Dermis microvascular lymphatic vessel endothelial cell (primary cell): ENCODE data around the gene MYCL. TPM values are rescaled to one million over a fixed set of nuclear protein-coding genes. Genes with fewer than 3 reads are reported as not detected.
A peak's percentile ranks its signal among the peaks of the same experiment; 100 is the strongest.
"Not testable (repeated sequence)": the region's sequence is repeated elsewhere in the genome, so short reads cannot be mapped to it uniquely, and the experiment has no call there.

ENCODE experiments used
- DNase-seq, 2 donors: peaks; one replicate each; pipeline versions ENCODE4 v3.0.0 to v3.0.0-alpha.2; 2010; ENCODE audit warnings: low read depth in 2 of 2
- total RNA-seq: library from RNA; depleted of rRNA; stranded (reverse); fragments of >200 nt; gene quantifications from 2 replicates; pipeline ENCODE4 v1.2.1, GENCODE V29; 2014

Gene MYCL
- total RNA-seq, 1 donor from 2014 or later: 0.39 TPM

- DNase-seq: no peak
Measured at GRCh38 chr1:39917825-39918224, 16.1 kb upstream of the MYCL start.

DNA sequence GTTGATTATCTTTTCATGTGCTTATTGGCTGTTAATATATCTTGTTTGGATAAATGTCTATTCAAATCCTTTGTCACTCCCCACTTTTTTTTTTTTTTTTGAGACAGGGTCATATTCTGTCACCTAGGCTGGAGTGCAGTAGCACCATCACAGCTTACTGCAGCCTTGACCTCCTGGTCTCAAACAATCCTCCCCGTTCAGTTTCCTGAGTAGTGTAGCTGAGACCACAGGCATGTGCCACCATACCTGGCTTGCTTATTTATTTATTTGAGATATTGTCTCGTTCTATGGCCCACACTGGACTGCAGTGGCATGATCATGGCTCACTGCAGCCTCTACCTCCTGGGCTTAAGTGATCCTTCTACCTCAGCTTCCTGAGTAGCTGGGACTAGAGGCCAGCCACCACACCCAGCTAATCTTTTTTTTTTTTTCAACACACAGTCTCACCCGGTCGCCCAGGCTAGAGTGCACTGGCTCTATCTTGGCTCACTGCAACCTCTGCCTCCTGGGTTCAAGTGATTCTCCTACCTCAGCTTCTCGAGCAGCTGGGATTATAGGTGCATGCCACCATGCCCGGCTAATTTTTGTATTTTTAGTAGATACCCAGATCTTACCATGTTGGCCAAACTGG is 13.9 kb upstream of the MYCL start:
- DNase-seq: no peak

- not testable (repeated sequence) for DNase-seq
Measured at GRCh38 chr1:39913136-39913535, 11.4 kb upstream of the MYCL start.

GRCh38 chr1:39910263-39910662 is 8.5 kb upstream of the MYCL start:
- no peak for DNase-seq

DNA sequence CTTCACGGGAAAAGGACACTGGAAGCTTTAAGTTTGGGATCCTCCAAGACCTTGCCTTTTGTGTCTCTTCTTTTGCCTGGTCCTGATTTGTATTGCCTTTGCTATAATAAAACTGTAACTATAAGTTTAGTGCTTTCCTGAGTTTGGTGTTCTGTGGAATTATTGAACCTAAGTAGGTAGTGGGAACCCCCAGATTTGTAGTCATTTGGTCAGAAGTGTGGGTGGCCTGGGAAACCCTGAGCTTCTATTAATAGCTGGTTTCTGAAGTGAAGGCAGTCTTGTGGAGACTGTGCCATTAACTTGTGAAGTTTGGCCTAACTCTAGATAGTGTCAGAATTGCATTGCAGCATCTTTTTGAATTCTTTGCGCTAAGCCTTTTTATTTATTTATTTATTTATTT is 6.8 kb upstream of the MYCL start:
- DNase-seq: no peak

DNA sequence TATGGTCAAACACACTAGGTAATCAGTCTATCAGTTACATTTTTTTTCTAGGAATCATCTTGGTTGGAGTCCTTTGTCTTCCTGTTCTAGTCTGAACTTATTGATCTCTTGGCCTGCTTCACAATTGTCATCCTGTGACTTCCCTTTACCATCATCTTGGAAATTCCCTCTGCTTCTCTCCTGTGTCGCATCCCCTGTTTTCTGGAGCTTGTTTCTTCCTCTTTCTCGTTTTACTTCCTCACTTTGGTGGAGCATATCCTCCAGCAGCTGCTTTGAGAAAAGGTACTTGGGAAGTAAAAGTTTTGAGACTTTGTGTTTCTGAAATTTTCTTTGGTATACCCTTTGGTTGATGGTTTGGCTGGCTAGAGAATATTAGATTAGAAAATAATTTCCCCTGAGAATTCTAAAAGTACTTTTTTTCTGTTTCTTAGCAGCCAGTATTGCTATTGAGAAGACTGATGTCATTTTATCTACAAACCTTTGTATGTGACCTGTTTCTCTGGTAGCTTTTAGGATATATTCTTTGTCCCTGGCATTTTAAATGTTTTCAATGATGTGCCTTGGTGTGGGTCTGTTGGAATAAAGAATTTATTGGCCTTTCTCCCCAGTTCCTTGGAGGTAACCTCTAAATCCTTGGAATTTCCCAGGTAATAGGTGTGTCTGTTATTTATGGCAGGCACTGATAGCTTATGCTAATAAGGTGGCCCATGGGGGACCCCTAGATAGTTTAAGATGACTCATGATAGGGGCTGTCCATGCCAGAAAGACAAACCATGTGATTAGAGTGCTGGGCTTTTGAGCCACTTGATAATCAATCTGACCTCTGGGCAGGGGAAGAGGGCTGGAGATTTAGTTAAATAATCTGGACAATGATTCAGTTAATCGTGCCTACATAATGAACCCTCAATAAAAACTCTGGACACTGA is 6.1 kb upstream of the MYCL start:
- no peak for DNase-seq

DNA sequence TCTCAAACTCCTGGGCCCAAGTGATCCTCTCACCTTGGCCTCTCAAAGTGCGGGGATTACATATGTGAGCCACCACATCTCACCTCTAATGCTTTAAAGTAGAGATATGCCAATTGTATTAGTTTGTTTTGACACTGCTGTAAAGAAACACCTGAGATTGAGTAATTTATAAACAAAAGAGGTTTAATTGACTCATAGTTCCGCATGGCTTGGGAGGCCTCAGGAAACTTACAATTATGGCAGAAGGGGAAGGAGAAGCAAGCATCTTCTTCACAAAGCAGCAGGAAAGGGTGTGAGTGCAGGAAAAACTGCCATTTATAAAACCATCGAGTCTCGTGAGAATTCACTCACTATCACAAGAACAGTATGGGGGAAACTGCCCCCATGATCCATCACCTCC is 3.5 kb upstream of the MYCL start:
- DNase-seq: no peak

- DNase-seq: no peak
Measured at GRCh38 chr1:39902460-39902807, 717 bp upstream of the MYCL start.

GRCh38 chr1:39901464-39901713 is 328 bp downstream of the MYCL start:
- no peak for DNase-seq

DNA sequence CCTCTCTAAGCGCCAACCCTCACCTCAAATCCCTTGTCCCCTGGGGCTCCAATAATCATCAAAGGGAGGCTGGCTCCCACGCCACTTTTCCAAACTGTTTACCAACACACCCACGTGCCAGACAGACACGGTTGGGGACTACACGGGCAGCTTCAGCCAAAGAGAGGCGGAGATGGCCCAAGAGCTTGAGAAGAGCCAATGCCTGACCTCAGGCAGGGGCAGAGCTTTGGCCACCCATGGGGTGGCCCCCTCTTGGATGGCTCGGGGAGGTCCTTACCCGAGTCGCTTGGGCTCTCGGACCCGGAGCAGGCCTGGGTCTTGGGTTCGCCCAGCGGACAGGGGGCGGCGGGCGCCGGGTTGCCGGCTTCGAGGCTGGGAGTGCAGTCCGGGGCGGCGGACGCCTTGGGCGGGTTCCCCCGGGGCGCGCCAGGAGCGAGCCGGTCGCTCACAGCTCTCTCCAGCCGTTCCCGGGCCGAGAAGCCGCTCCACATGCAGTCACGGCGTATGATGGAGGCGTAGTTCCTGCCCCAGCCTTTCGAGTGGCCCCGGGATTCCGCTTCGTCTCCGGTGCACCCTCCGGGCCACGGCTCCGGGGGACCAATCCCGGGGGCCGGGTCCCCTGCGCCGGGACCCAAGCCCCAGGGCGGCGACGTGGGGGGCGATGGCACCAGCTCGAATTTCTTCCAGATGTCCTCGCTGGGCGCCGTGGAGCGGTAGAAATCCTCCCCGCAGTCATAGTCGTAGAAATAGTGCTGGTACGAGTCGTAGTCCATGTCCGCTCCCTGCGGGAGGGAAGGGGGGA is 854 bp downstream of the MYCL start:
- peak in 1 of 2 donors; percentile 22 for DNase-seq

DNA sequence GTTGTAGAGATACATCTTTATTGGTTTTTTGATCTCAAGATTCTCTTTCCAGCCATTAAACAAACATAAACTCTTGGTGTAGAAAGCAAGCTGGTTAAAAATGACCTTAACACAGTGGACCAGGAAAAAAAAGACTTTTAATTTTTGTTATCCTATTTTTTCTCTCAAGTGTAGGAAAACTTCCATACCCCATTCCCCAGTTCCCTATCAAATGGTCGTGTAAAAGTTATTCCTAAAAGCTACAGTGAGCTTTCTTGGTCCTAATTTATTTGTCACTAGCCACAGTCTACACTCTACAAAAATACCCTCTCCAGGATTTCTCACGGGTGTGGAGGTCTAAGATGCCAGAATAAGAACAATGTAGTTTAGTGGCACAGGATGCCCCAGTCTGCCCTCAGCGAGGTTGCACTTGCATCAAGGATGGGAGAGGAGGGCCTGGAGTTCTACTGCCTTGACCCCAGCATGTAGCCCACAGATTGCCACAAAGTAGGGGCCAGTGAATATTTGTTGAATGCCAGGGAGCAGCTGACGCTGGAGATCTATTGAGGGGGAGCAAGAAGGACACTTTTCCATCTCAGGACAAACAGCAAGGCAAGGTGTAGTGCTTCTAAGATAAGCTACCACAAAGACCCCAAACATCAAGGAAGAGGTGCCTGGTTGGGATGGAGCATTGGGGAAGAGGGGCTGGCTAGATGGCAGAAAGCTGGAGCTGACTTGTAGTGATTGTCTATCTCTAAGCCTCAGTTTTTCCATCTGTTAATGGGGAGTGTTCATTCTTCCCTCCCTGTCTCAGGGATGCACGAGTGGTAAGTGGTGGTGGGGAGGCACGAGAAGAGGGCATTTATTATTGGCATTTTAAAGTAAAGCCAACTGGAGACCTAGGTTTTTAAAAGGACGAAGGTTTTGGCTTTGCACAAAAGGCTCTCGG is 1.8 kb downstream of the MYCL start:
- DNase-seq: no peak

GRCh38 chr1:39898648-39899603 is 2.8 kb downstream of the MYCL start:
- DNase-seq: peak; percentile 67 to 81

DNA sequence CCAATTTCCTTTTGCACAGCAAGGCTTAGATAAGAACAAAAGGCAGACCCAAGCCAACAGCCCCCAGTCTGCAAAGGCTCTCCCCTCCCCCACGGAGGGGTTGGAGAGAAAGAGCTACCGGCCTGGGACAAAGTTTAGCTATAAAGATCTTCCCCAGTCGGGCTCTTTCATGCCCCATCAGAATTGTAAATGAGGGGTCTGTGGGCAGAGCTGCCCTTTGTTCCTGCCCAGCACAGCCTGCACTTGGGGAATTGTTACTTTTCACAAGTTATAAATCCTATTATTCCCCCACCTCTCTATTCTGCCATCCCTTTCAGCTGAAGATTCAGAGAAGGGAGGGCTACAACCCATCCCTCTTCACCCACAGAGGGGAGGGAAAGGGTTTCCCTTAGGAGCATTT is 3.5 kb downstream of the MYCL start:
- DNase-seq: no peak

DNA sequence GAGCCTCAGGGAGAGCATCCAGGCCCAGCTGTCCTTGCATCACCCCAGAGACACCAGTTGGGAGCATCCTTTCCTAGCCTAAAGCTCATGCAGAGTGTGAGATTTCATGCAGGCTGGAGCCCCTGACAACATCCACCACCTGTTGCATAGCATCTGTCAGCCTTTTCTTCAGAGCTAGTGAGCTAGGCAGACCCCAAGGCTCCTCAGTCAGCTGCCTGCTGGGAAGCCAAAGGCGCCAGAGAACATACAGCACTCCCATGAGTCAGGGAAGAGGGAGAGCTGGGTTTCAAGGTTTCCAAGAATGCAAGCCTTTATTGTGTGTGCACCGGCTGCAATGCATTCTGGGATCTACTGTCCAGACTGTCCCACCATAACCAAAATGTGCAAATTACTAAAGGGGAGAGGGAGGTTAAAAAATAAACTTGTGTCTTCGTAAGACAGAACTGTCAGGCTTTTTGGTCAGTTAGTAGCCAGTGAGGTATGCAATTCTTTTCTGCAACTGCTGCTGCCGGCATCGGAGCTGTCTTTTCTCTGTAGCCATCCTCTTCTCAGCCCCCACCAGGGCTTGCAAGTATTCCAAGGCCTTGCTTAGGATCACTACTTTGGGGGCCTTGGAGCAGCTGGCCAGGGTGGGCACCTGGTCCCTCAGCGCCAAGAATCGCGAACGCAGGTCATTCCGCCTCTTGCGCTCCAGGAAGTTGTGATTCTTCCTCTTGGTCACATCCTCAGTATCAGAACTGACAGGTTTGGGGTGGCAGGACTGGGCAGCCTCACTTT is 4.6 kb downstream of the MYCL start:
- DNase-seq: no peak

DNA sequence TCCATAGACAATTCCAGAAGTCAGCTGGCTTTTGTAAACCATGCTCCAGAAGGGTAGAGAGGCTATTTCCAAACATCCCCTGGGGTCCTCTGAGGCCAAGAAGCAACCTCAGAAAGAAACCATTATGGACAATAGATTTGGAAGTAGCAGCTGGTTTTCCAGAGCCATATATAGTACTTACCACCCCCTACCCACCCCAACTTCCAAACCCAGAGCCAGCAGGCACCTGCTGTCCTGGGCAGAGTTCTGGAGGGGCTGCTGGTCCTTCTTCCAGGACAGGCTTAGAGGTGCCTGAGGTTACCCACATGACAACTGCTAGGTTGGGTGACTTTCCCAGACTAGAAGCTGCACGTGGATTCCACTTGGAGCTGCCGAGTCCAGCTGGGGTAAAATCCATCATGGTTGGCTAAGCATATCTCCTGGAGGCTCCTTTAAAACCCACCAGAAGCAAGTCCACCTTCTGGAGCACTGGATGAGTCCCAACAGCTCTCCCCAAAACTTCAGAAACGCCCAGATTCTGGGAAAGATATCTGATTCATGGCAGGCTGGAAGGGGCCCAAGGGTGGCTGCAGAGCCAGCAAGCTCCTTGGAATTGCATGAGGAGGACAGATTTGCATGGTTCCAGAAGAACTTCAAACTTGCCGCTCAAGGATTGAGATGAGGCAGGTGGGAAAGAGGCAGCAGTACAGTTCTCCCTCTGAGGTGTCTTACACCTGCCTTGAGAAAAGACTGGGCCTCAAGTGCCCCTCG is 5.8 kb downstream of the MYCL start:
- DNase-seq: no peak

DNA sequence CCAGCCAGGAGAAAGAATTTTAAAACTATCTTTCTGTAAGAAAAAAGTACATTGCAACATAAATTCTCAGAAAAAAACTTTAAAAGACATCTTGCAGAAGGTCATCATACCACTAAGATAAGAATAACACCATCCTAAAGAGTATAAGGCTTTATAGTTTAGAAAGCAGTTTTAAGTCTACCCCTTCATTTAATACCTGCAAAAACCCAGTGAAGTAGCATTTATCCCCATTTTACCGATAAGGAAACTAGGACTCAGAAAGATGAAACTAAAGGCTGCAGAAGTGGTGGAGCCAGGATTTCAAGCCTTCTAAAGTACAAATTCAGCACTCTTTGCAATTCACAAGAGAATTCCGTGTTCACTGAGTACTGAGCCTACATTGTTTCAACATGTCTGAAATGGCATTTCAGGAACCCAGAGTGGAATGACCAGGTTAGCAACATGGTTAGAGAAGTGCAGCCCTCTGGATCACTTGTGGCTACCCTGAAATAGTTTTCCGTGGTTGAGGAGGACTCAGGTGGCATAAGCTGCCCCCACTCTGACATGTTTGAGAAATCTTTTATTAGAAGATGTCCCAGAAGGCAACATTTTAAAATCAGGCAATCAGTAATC is 6.7 kb downstream of the MYCL start:
- DNase-seq: no peak

DNA sequence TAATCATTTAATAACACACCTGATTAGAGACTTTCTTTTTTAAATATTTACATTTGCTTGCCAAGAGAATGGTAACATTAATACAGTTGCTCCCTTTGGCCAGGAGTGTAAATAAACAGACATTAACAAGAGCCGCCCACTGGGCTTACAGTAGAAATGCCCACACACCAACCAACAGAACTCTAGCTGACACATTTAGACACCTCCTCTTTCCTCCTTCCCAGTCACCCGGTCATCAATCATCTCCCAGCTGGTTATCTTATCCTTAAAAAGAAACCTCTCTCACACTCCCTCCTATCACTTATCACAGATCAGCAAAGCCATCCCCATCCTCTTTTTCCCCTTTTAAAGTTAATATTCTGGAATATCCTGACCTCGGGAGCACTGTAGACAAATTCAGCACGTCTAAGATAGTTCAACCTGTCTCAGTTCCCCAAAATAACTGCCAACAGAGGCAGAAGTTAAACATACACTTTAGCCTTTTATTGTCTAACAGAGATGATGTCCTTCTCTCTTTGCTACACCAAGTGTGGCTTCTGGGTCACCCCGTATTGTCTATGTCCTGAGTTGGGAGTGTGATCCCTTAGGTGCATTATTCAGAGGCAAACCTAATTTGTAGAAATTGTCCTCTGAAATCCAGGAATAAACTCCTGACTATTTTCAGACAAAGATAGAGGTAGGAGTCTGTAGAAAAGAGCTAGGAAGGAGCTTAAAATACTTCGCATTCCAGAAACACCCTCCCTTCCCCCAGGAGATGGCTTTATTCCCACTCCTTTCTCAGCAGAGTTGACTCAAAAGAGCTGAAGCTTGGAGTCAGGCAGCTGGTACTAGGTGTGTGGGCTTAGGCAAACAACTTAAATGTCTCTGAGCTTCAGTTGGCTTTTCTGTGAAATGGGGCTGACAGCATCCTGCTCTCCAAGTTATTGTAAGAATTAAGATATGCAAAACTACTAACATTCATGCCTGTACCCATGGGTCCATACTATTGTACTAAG is 8.8 kb downstream of the MYCL start:
- DNase-seq: no peak
